Brain microvascular endothelial cell (primary cell): ENCODE results near the gene HIF1A.

Source experiments
- DNase-seq: peaks from one replicate; pipeline ENCODE4 v3.0.0-alpha.2; 2020
- H3K27ac ChIP-seq: fragments of 250-450 bp; sonication (Bioruptor Pico); 2 replicates; pipeline ENCODE4 v1.5.1; 2020; ENCODE audit warnings: mild to moderate bottlenecking, moderate library complexity
- H3K27me3 ChIP-seq: fragments of 250-450 bp; sonication (Bioruptor Pico); replicated peaks from 2 replicates; pipeline ENCODE4 v1.5.1; 2020; ENCODE audit warnings: mild to moderate bottlenecking
- H3K36me3 ChIP-seq: fragments of 250-450 bp; sonication (Bioruptor Pico); replicated peaks from 2 replicates; pipeline ENCODE4 v1.5.1; 2020; ENCODE audit warnings: mild to moderate bottlenecking
- H3K4me3 ChIP-seq: 2 replicates; pipeline ENCODE4 v1.5.1; 2011; ENCODE audit warnings: low read depth, mild to moderate bottlenecking, control low read depth, low read length, moderate library complexity
- CTCF ChIP-seq: IDR thresholded peaks from 2 replicates; pipeline ENCODE4 v1.5.1; 2011; ENCODE audit warnings: low read depth, mild to moderate bottlenecking, moderate library complexity, low read length, control low read depth, inconsistent platforms; ENCODE audit errors: missing control alignments
- in situ Hi-C: cut with HindIII; loops from 2 replicates; pipeline ENCODE4 v1.10.0; 2017; ENCODE audit warnings: low sequenced_read_pairs, low pct_ligation_motif_present

HIF1A gene

GRCh38 chr14:61700104-61700886 lies 5.0 kb downstream of the HIF1A start:
- H3K4me3 ChIP-seq, result peak overlapping the region; percentile 77
- no peaks in the 10 kb centered on the region for H3K27me3 ChIP-seq
- no peak for TF ChIP-seq CTCF
- in situ Hi-C loops, result loop anchor here (25.0 kb wide), 2 partner anchors 138 to 238 kb away; no protein-coding TSS in a partner anchor
- peak overlapping the region; percentile 94 for H3K27ac ChIP-seq
- peaks cover 57% of the 10 kb centered on the region for H3K36me3 ChIP-seq
- no peak for DNase-seq

- H3K27ac ChIP-seq, result peak overlapping the region; percentile 94
- in situ Hi-C loops, result loop anchor here (25.0 kb wide), 2 partner anchors 140 to 240 kb away; no protein-coding TSS in a partner anchor
- no peaks in the 10 kb centered on the region for H3K27me3 ChIP-seq
- no peak for DNase-seq
- H3K4me3 ChIP-seq, result peak overlapping the region; percentile 77
- H3K36me3 ChIP-seq, result peaks cover 54% of the 10 kb centered on the region
- TF ChIP-seq CTCF, result no peak
These were observed 6.6 kb downstream of the HIF1A start for GRCh38 chr14:61701946-61702345.

GRCh38 chr14:61703342-61704129 lies 8.2 kb downstream of the HIF1A start:
- Histone ChIP-seq H3K27ac (peak overlapping the region; percentile 94), H3K4me3 (peak overlapping the region; percentile 77), H3K36me3 (peaks cover 40% of the 10 kb centered on the region), H3K27me3 (no peaks in the 10 kb centered on the region)
- in situ Hi-C loops, result loop anchor here (25.0 kb wide), 2 partner anchors 141 to 241 kb away; no protein-coding TSS in a partner anchor
- TF ChIP-seq CTCF, result no peak
- DNase-seq, result no peak

- H3K4me3 ChIP-seq, result peak overlapping the region; percentile 77
- peak overlapping the region; percentile 94 for H3K27ac ChIP-seq
- in situ Hi-C loops, result loop anchor here (25.0 kb wide), 2 partner anchors 142 to 242 kb away; no protein-coding TSS in a partner anchor
- H3K36me3 ChIP-seq, result peaks cover 33% of the 10 kb centered on the region
- no peak for DNase-seq
- H3K27me3 ChIP-seq, result no peaks in the 10 kb centered on the region
- TF ChIP-seq CTCF, result no peak
These were observed 9.2 kb downstream of the HIF1A start for GRCh38 chr14:61704554-61704953.

- Histone ChIP-seq H3K4me3 (peak overlapping the region; percentile 77), H3K36me3 (peaks cover 33% of the 10 kb centered on the region), H3K27me3 (no peaks in the 10 kb centered on the region), H3K27ac (peak overlapping the region; percentile 94)
- DNase-seq, result no peak
- in situ Hi-C loops, result loop anchor here (25.0 kb wide), 2 partner anchors 143 to 243 kb away; no protein-coding TSS in a partner anchor
- no peak for TF ChIP-seq CTCF
These were observed 9.7 kb downstream of the HIF1A start for GRCh38 chr14:61705017-61705416.
